ENCODE data around the gene MATK.
"Not testable (repeated sequence)": the region's sequence is repeated elsewhere in the genome, so short reads cannot be mapped to it uniquely, and the experiment has no call there.

MATK gene

GRCh38 chr19:3770136-3770999, 15.8 kb downstream of the MATK start:
- no peak for DNase-seq

- no peak for DNase-seq
These were observed 16.7 kb downstream of the MATK start for GRCh38 chr19:3769494-3769893.

GRCh38 chr19:3768748-3769099, 17.5 kb downstream of the MATK start:
- no peak for DNase-seq

GRCh38 chr19:3768015-3768747, 18.0 kb downstream of the MATK start:
- DNase-seq = no peak

GRCh38 chr19:3767050-3767449, 19.1 kb downstream of the MATK start:
- no peak for DNase-seq

GRCh38 chr19:3766520-3766919, 19.7 kb downstream of the MATK start:
- no peak for DNase-seq

GRCh38 chr19:3765757-3766156, 20.4 kb downstream of the MATK start:
- DNase-seq = not testable (repeated sequence)

- no peak for DNase-seq
These were observed 21.1 kb downstream of the MATK start for GRCh38 chr19:3765121-3765520.

- peak; percentile 98 for DNase-seq
These were observed 23.4 kb downstream of the MATK start, which contains the start of gene MRPL54 for GRCh38 chr19:3762501-3763459. Gene MRPL54, plus strand, starts transcription at chr19:3762682. Its CDS starts 19 bp downstream, at chr19:3762701.

- DNase-seq = no peak
These were observed 24.1 kb downstream of the MATK start for GRCh38 chr19:3762130-3762473.

GRCh38 chr19:3761382-3762129, 24.6 kb downstream of the MATK start, which contains the start of gene APBA3:
Gene APBA3, minus strand, starts transcription at chr19:3761692. Its CDS starts 1,428 bp downstream, at chr19:3760264.
- peak; percentile 77 for DNase-seq

GRCh38 chr19:3760871-3761361, 25.3 kb downstream of the MATK start:
- DNase-seq = no peak

GRCh38 chr19:3759482-3760254, 26.5 kb downstream of the MATK start:
- DNase-seq = no peak

- not testable (repeated sequence) for DNase-seq
These were observed 27.9 kb downstream of the MATK start for GRCh38 chr19:3758297-3758696.

GRCh38 chr19:3757705-3758104, 28.5 kb downstream of the MATK start:
- DNase-seq = not testable (repeated sequence)

GRCh38 chr19:3753631-3754410, 32.4 kb downstream of the MATK start:
- no peak for DNase-seq

- DNase-seq = no peak
These were observed 33.7 kb downstream of the MATK start for GRCh38 chr19:3752492-3752891.

- no peak for DNase-seq
These were observed 34.9 kb downstream of the MATK start for GRCh38 chr19:3751236-3751635.

- DNase-seq = no peak
These were observed 36.0 kb downstream of the MATK start for GRCh38 chr19:3750211-3750610.

GRCh38 chr19:3748965-3749364, 37.2 kb downstream of the MATK start:
- no peak for DNase-seq

Measured in GF-D8 (cell line).